Testis (tissue), 2 donors: ENCODE data around the gene SLC39A9.

Experiments used
- CTCF ChIP-seq, 3 experiments: fragments of 450-650 bp in 2 of 3; fragments of 200-600 bp in 1 of 3; sonication (generic) in 1 of 3; IDR thresholded peaks; one replicate each; pipeline ENCODE4 v1.5.1; 2016 to 2019; ENCODE audit warnings: antibody characterized with exemption in 3 of 3, mild to moderate bottlenecking in 2 of 3, moderate library complexity in 1 of 3
- POLR2A ChIP-seq: fragments of 450-650 bp; IDR thresholded peaks from one replicate; pipeline ENCODE4 v1.6.1; 2017; ENCODE audit warnings: antibody characterized with exemption, mild to moderate bottlenecking, moderate library complexity

GRCh38 chr14:69483765-69484443, 85.4 kb downstream of the SLC39A9 start:
- TF ChIP-seq POLR2A: no peak
- TF ChIP-seq CTCF (IDR thresholded peaks at IDR 0.05): no peak
